ENCODE measurements around the gene NTNG1. TPM values are rescaled to one million over a fixed set of nuclear protein-coding genes. Genes with fewer than 3 reads are reported as not detected.

The NTNG1 gene
- total RNA-seq, 2 experiments from 2014 or later = 2.3 to 5.9 TPM

- Histone ChIP-seq H3K4me2 (ENCODE audit: low read length) (no peak overlapping the region), H3K9me3 (ENCODE audit: low read length) (no peaks in the 10 kb centered on the region), H3K79me2 (ENCODE audit: insufficient read depth, low read depth, low read length) (no peaks in the 10 kb centered on the region), H3K36me3 (ENCODE audit: insufficient read depth, low read length) (no peaks in the 10 kb centered on the region), H3K4me3 (ENCODE audit: low read depth, low read length, poor library complexity, severe bottlenecking) (no peak overlapping the region), H3K9me2 (ENCODE audit: insufficient read depth, low read length) (no peaks in the 10 kb centered on the region), H3K27ac (ENCODE audit: low read depth, low read length, poor library complexity, severe bottlenecking) (no peak overlapping the region), H3K4me1 (ENCODE audit: insufficient read depth, low read length, poor library complexity, severe bottlenecking) (peaks cover 4% of the 10 kb centered on the region), H4K20me1 (ENCODE audit: insufficient read depth, low read length) (no peaks in the 10 kb centered on the region), H2AFZ (ENCODE audit: low read length) (no peak overlapping the region)
- intact Hi-C loops (cut with micrococcal nuclease; ENCODE audit: unreplicated experiment) = no loop called here
- BruUV-seq (replicated peaks) = no TSS peak
- TF ChIP-seq CTCF (conservative IDR thresholded peaks at IDR 0.05; ENCODE audit: low read length) (peak; percentile 32; the same call in 1 of the 2 replicates), EZH2phosphoT487 (IDR thresholded peaks at IDR 0.05; ENCODE audit: borderline replicate concordance, low read depth, low read length) (no peak)
- no peak for DNase-seq (ENCODE audit: low spot score)
- ChIA-PET CTCF (ENCODE audit: unreplicated experiment) (no interaction called here), POLR2A (interaction anchor here (1.2 kb wide), 1 partner anchor 24 kb away, joined by 3 read pairs; no protein-coding TSS in a partner anchor)
These were observed 360.3 kb downstream of the NTNG1 start for GRCh38 chr1:107501081-107501605.

- ChIA-PET POLR2A (no interaction called here), CTCF (ENCODE audit: unreplicated experiment) (no interaction called here)
- Histone ChIP-seq H3K9me3 (ENCODE audit: low read length) (no peaks in the 10 kb centered on the region; the same call in 1 of the 2 replicates), H3K4me2 (ENCODE audit: low read length) (no peak overlapping the region), H4K20me1 (ENCODE audit: insufficient read depth, low read length) (no peaks in the 10 kb centered on the region), H3K4me1 (ENCODE audit: insufficient read depth, low read length, poor library complexity, severe bottlenecking) (no peaks in the 10 kb centered on the region), H3K36me3 (ENCODE audit: insufficient read depth, low read length) (no peaks in the 10 kb centered on the region), H3K4me3 (ENCODE audit: low read depth, low read length, poor library complexity, severe bottlenecking) (no peak overlapping the region), H2AFZ (ENCODE audit: low read length) (no peak overlapping the region), H3K79me2 (ENCODE audit: insufficient read depth, low read depth, low read length) (no peaks in the 10 kb centered on the region), H3K27ac (ENCODE audit: low read depth, low read length, poor library complexity, severe bottlenecking) (no peak overlapping the region), H3K9me2 (ENCODE audit: insufficient read depth, low read length) (no peaks in the 10 kb centered on the region)
- TF ChIP-seq CTCF (conservative IDR thresholded peaks at IDR 0.05; ENCODE audit: low read length) = no peak
- no peak for TF ChIP-seq EZH2phosphoT487 (IDR thresholded peaks at IDR 0.05; ENCODE audit: borderline replicate concordance, low read depth, low read length)
- no peak for DNase-seq (ENCODE audit: low spot score)
- intact Hi-C loops (cut with micrococcal nuclease; ENCODE audit: unreplicated experiment) = no loop called here
- no TSS peak for BruUV-seq (replicated peaks)
These were observed 369.5 kb downstream of the NTNG1 start for GRCh38 chr1:107510347-107510746.

- Histone ChIP-seq H4K20me1 (ENCODE audit: insufficient read depth, low read length) (no peaks in the 10 kb centered on the region), H3K4me3 (ENCODE audit: low read depth, low read length, poor library complexity, severe bottlenecking) (no peak overlapping the region), H3K4me1 (ENCODE audit: insufficient read depth, low read length, poor library complexity, severe bottlenecking) (no peaks in the 10 kb centered on the region), H3K4me2 (ENCODE audit: low read length) (no peak overlapping the region), H3K9me3 (ENCODE audit: low read length) (no peaks in the 10 kb centered on the region; the same call in 1 of the 2 replicates), H3K36me3 (ENCODE audit: insufficient read depth, low read length) (no peaks in the 10 kb centered on the region), H3K79me2 (ENCODE audit: insufficient read depth, low read depth, low read length) (no peaks in the 10 kb centered on the region), H2AFZ (ENCODE audit: low read length) (no peak overlapping the region), H3K9me2 (ENCODE audit: insufficient read depth, low read length) (no peaks in the 10 kb centered on the region), H3K27ac (ENCODE audit: low read depth, low read length, poor library complexity, severe bottlenecking) (no peak overlapping the region)
- POLR2A ChIA-PET = no interaction called here
- CTCF ChIA-PET (ENCODE audit: unreplicated experiment) = no interaction called here
- intact Hi-C loops (cut with micrococcal nuclease; ENCODE audit: unreplicated experiment) = no loop called here
- no TSS peak for BruUV-seq (replicated peaks)
- DNase-seq (ENCODE audit: low spot score) = no peak
- TF ChIP-seq CTCF (conservative IDR thresholded peaks at IDR 0.05; ENCODE audit: low read length) (no peak), EZH2phosphoT487 (IDR thresholded peaks at IDR 0.05; ENCODE audit: borderline replicate concordance, low read depth, low read length) (no peak)
These were observed 372.0 kb downstream of the NTNG1 start for GRCh38 chr1:107512836-107513235.
